DMS114 treated with DMSO at 0.1 percent for 48 hours (cell line): Measurements from ENCODE around the gene RNASEH2A.
"Not testable (repeated sequence)": the region's sequence is repeated elsewhere in the genome, so short reads cannot be mapped to it uniquely, and the experiment has no call there.

Source experiments
- DNase-seq: peaks from one replicate; lab custom pipeline; 2025; ENCODE audit not compliant: unreplicated experiment; lab: John Stamatoyannopoulos, UW

RNASEH2A gene

GRCh38 chr19:12828494-12828893 lies 22.1 kb downstream of the RNASEH2A start:
- DNase-seq = no peak

GRCh38 chr19:12833418-12833737 lies 27.0 kb downstream of the RNASEH2A start:
- DNase-seq = no peak

- no peak for DNase-seq
Measured at GRCh38 chr19:12833738-12834565, 27.6 kb downstream of the RNASEH2A start.

GRCh38 chr19:12834566-12834943 lies 28.2 kb downstream of the RNASEH2A start, which contains the start of gene RTBDN:
RTBDN (minus strand) TSS chr19:12834579; CDS start chr19:12829979, 4,600 bp downstream.
- peak; percentile 15 for DNase-seq

GRCh38 chr19:12834976-12835757 lies 28.8 kb downstream of the RNASEH2A start:
- peak; percentile 43 for DNase-seq

DNA sequence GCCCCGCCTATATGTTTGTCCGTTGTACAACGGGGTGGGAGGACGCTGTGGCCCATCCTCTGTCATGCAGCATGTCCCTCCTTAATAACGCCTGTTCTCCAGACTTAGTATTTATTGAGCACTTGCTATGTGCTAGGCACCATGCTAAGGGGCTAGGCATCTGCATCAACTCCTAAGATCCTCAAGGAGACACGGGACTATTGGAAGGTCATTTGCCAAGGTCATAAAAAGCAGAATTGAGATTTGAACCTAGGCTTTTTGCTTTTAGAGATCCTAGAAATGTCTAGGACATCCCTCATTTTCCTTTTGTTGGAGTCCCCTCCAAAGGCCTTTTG lies 30.1 kb downstream of the RNASEH2A start:
- DNase-seq = no peak

- no peak for DNase-seq
Measured at GRCh38 chr19:12837225-12837624, 30.8 kb downstream of the RNASEH2A start.

GRCh38 chr19:12838182-12838885 lies 31.9 kb downstream of the RNASEH2A start, which contains the start of gene MAST1:
MAST1 (plus strand) TSS chr19:12838515; CDS start chr19:12838573, 58 bp downstream.
- no peak for DNase-seq

GRCh38 chr19:12838886-12839756 lies 32.7 kb downstream of the RNASEH2A start:
- no peak for DNase-seq

GRCh38 chr19:12840091-12841079 lies 34.0 kb downstream of the RNASEH2A start:
- no peak for DNase-seq

DNA sequence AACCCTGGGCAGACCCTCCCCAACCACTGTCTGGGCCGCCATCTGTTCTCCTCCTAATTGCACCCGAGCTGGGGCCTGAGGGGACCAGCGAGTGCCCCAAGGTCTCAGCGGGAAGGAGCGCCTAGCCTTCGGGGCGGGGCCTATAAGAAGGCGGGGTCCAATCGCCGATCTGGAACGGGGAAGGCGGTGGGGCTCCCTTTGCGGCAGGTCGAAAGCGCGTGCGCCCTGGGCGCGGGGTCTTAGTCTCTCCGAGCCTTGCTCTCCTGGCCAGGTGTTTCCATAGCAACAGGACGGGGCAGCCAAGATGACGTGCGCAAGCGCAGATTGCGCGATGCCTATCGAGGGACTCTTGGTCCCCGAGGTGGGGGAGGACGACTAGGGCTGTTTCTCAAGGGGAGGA lies 34.7 kb downstream of the RNASEH2A start:
- DNase-seq = no peak

GRCh38 chr19:12842511-12842910 lies 36.1 kb downstream of the RNASEH2A start:
- no peak for DNase-seq

DNA sequence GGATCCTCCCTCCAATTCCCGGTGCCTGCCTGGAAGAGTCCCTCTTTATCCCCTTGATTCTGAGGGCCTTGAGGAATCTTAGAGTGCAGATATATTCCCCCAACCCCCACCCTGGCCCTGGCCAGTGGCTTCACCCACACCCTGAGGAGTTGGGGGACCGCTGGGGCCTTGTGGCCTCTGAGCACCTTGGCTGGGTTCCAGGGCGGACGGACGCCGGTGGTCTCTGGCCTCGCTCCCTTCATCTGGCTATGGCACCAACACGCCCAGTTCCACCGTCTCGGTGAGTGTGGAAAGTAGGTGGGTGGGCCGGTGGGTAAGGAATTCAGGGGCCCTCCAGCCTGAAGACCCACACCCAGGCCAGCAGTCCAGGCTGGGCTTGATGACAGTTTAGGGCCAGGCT lies 36.9 kb downstream of the RNASEH2A start:
- DNase-seq = no peak

DNA sequence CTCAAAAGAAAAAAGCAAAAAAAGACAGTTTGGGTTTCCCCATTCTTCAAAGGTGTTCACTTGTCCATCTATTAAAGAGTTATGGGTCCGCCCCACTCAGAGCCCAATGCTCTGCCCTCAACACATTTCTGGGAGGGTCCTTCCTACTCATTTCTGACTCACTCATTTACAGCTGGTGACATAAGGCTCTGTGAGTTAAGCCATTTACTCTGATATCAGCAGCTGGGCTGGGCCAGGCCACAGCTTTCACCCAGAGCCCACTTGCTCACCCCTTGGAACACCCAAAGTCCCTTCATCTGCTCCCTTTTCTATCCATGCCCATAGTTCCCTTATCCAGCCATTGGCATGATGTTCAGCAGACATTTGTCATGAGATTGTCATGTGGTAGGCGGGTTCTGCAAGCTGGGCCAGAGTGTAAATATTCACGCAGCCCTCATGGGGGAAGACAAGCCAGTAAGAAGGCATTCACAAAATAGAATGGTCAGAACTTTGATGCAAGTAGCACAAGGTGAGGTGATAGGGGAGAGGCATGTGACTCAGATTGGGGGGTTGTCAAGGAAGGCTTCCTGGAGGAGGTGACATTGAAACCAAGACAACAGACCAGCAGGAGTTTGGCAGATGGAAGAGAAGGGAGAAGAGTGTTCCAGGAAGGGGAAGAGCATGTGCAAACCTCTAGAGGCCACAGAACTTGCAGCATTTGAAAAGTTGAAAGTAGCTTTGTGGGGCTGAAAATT lies 37.8 kb downstream of the RNASEH2A start:
- DNase-seq = no peak

- not testable (repeated sequence) for DNase-seq
Measured at GRCh38 chr19:12846613-12847012, 40.2 kb downstream of the RNASEH2A start.

DNA sequence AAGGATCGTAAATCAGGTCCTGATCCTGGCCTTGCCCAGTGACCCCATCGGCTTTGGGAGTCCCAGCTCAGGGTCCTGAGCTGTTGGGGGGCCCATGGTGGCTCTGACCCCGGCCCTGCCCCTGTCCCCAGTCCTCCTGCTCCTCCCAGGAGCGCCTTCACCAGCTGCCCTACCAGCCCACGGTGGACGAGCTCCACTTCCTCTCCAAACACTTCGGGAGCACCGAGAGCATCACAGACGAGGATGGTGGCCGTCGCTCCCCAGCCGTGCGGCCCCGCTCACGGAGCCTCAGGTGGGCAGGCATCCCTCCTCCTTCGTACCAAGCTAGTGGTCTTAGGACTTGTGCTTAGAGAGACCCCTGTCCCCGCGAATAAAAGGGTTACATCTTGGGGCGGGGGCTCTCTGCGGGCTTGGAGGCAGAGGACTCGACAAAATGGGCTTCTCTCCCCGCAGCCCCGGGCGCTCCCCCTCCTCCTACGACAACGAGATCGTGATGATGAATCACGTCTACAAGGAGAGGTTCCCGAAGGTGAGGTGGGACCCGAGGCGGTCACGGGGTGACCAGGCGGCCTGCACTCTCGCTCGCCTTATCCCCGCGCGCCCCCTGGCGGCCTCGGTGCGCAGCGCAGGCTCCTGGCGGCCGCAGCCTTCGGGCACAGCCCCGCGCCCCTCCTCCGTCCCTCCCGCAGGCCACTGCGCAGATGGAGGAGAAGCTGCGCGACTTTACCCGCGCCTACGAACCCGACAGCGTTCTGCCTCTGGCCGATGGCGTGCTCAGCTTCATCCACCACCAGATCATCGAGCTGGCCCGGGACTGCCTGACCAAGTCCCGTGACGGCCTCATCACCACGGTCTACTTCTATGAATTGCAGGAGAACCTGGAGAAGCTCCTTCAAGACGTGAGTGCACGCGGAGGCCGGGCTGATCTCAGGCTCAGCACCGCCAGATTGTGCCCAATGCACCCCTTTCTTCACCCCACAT lies 41.1 kb downstream of the RNASEH2A start:
- no peak for DNase-seq

- DNase-seq = no peak
Measured at GRCh38 chr19:12856653-12857052, 50.3 kb downstream of the RNASEH2A start.
